Loucy (cell line): ENCODE data around the gene NFIL3.

Experiments
- EZH2phosphoT487 ChIP-seq: fragments of 200-600 bp; IDR thresholded peaks from 2 replicates; pipeline ENCODE4 v1.6.1; 2018; ENCODE audit warnings: antibody characterized with exemption, mild to moderate bottlenecking, moderate library complexity, borderline replicate concordance
- TF ChIP-seq, protein P1 (sequence below): fragments of 200-600 bp; sonication (generic); conservative IDR thresholded peaks from 2 replicates; pipeline ENCODE4 v1.5.1; 2014; ENCODE audit warnings: mild to moderate bottlenecking, antibody characterized with exemption, low read length

DNA sequence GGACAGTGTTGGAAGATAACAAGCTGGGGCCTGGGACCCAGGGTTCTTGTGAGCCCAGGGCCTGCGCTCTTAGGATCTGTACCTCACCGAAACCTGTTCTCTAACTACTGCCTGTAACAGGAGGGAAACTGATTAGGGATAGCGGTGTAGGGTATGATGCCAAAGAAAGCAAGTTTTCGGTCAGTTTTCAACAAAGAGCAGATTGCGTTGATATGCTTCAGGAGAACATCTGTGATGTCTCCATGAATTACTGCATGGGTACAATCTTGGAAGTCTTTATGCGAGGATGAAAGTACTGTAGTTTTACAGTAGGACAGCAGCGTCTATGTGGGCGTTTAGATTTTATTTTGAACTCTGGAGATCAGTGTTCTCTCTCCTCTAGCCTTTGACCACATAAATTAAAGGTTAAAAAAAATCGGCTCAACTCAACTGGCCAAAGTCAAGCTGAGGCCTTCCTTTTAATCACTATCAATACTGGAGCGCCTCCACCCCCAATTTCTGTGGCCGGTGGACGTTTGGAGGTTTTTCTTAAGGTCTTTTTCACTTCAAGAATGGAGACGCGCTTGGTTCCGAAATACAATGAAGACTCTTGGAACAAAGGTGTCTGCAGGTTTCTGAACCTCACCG is 3.0 kb downstream of the NFIL3 start:
- TF ChIP-seq, protein P1, sequence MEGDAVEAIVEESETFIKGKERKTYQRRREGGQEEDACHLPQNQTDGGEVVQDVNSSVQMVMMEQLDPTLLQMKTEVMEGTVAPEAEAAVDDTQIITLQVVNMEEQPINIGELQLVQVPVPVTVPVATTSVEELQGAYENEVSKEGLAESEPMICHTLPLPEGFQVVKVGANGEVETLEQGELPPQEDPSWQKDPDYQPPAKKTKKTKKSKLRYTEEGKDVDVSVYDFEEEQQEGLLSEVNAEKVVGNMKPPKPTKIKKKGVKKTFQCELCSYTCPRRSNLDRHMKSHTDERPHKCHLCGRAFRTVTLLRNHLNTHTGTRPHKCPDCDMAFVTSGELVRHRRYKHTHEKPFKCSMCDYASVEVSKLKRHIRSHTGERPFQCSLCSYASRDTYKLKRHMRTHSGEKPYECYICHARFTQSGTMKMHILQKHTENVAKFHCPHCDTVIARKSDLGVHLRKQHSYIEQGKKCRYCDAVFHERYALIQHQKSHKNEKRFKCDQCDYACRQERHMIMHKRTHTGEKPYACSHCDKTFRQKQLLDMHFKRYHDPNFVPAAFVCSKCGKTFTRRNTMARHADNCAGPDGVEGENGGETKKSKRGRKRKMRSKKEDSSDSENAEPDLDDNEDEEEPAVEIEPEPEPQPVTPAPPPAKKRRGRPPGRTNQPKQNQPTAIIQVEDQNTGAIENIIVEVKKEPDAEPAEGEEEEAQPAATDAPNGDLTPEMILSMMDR: no peak
- TF ChIP-seq EZH2phosphoT487: no peak
